ENCODE data around the gene DHRS7B. TPM values are rescaled to one million over a fixed set of nuclear protein-coding genes. Genes with fewer than 3 reads are reported as not detected.
A peak's percentile ranks its signal among the peaks of the same experiment; 100 is the strongest.

DHRS7B gene
- total and polyA plus RNA-seq, 9 of the 15 experiments (the other 6 are each of a cell fraction or from before 2014, with no cell fraction given): 8.0 to 30.7 (median 14.8) TPM

DNA sequence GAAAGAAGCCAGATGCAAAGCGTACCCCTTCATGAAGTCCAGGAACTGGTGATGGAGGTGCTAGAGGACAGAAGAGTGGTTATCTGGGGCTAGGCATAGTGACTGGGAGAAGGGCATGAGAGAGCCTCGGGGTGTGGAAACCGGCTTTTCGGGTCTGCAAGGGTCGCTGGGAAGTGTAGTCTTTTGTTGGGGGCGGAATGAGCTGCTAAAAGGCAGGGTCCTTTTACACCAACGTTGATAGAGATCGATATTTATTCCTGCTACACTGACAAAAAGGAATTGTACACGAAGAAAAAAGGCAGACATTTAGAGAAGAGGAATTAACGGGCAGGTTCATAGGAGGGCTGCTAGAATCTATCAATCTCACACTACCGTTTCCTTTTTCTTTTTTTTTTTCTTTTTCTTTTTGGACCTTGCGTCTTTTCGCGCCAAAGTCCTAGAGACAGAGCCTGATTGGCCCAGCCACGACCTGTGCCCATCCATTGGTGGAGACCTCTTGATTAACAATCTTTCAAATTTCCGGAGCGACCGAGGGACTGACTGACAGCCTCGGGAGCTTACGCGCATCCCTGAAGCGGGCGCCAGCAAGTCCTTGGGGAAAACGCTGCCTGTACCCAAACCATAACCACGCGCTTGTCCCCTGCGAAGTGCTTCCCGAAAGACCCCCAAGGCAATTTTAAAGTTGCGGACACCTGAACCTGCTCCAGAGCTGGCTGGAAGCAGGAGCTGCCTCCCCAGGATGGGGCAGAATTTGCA lies 27.7 kb upstream of the DHRS7B start (continued):
- TF ChIP-seq, protein P1, sequence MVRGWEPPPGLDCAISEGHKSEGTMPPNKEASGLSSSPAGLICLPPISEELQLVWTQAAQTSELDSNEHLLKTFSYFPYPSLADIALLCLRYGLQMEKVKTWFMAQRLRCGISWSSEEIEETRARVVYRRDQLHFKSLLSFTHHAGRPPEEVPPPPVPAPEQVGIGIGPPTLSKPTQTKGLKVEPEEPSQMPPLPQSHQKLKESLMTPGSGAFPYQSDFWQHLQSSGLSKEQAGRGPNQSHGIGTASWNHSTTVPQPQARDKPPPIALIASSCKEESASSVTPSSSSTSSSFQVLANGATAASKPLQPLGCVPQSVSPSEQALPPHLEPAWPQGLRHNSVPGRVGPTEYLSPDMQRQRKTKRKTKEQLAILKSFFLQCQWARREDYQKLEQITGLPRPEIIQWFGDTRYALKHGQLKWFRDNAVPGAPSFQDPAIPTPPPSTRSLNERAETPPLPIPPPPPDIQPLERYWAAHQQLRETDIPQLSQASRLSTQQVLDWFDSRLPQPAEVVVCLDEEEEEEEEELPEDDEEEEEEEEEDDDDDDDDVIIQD (CRISPR knock-in tag; IDR thresholded peaks at IDR 0.05): no peak
- TF ChIP-seq RB1 (IDR thresholded peaks at IDR 0.05; ENCODE audit: low read depth) (peak; percentile 51; the same call in 1 of the 2 replicates), XRCC5 (IDR thresholded peaks at IDR 0.05; ENCODE audit: low read depth, low read length) (no peak), SUPT5H (IDR thresholded peaks at IDR 0.05) (peak; percentile 42; the same call in 1 of the 2 replicates), ARNT (IDR thresholded peaks at IDR 0.05) (peak; percentile 22 to 95; a peak in 2 of 4 replicates), NR2C1 (IDR thresholded peaks at IDR 0.05) (peak; percentile 45; the same call in 1 of the 2 replicates), NR2C1 (tag; IDR thresholded peaks at IDR 0.05) (0 out of 2 replicates have a peak, but pooled peaks have one; percentile 24), MAFF (IDR thresholded peaks at IDR 0.05; ENCODE audit: low read length) (no peak), EP300 (IDR thresholded peaks at IDR 0.05; ENCODE audit: low read length) (no peak), RCOR1 (IDR thresholded peaks at IDR 0.05; ENCODE audit: borderline replicate concordance in 1 of 2, low read depth in 2 of 2, low read length in 2 of 2) (no peak), MTA3 (IDR thresholded peaks at IDR 0.05; ENCODE audit: borderline replicate concordance) (peak; percentile 87), MECOM (CRISPR knock-in tag; IDR thresholded peaks at IDR 0.05) (no peak), PHF8 (IDR thresholded peaks at IDR 0.05; ENCODE audit: borderline replicate concordance, low read length) (peak; percentile 48; the same call in 1 of the 2 replicates), ZNF766 (CRISPR knock-in tag; conservative IDR thresholded peaks at IDR 0.05) (no peak), MEIS2 (IDR thresholded peaks at IDR 0.05; ENCODE audit: partially characterized antibody) (peak; percentile 61), COPS2 (conservative IDR thresholded peaks at IDR 0.05) (no peak), POLR2H (tag; IDR thresholded peaks at IDR 0.05; ENCODE audit: low read depth) (0 out of 2 replicates have a peak, but pooled peaks have one; percentile 43), FOXM1 (IDR thresholded peaks at IDR 0.05; ENCODE audit: low read depth) (peak; percentile 91), FOXM1 (CRISPR knock-in tag; IDR thresholded peaks at IDR 0.05; ENCODE audit: low read depth) (no peak), POLR2G (IDR thresholded peaks at IDR 0.05; ENCODE audit: low read depth, low read length) (peak; percentile 60)
- TF ChIP-seq, protein P2, sequence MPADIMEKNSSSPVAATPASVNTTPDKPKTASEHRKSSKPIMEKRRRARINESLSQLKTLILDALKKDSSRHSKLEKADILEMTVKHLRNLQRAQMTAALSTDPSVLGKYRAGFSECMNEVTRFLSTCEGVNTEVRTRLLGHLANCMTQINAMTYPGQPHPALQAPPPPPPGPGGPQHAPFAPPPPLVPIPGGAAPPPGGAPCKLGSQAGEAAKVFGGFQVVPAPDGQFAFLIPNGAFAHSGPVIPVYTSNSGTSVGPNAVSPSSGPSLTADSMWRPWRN (IDR thresholded peaks at IDR 0.05; ENCODE audit: low read depth): no peak
- TF ChIP-seq, protein P3, sequence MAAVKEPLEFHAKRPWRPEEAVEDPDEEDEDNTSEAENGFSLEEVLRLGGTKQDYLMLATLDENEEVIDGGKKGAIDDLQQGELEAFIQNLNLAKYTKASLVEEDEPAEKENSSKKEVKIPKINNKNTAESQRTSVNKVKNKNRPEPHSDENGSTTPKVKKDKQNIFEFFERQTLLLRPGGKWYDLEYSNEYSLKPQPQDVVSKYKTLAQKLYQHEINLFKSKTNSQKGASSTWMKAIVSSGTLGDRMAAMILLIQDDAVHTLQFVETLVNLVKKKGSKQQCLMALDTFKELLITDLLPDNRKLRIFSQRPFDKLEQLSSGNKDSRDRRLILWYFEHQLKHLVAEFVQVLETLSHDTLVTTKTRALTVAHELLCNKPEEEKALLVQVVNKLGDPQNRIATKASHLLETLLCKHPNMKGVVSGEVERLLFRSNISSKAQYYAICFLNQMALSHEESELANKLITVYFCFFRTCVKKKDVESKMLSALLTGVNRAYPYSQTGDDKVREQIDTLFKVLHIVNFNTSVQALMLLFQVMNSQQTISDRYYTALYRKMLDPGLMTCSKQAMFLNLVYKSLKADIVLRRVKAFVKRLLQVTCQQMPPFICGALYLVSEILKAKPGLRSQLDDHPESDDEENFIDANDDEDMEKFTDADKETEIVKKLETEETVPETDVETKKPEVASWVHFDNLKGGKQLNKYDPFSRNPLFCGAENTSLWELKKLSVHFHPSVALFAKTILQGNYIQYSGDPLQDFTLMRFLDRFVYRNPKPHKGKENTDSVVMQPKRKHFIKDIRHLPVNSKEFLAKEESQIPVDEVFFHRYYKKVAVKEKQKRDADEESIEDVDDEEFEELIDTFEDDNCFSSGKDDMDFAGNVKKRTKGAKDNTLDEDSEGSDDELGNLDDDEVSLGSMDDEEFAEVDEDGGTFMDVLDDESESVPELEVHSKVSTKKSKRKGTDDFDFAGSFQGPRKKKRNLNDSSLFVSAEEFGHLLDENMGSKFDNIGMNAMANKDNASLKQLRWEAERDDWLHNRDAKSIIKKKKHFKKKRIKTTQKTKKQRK (IDR thresholded peaks at IDR 0.05; ENCODE audit: borderline replicate concordance, low read depth, low read length): no peak
- TF ChIP-seq, protein P4, sequence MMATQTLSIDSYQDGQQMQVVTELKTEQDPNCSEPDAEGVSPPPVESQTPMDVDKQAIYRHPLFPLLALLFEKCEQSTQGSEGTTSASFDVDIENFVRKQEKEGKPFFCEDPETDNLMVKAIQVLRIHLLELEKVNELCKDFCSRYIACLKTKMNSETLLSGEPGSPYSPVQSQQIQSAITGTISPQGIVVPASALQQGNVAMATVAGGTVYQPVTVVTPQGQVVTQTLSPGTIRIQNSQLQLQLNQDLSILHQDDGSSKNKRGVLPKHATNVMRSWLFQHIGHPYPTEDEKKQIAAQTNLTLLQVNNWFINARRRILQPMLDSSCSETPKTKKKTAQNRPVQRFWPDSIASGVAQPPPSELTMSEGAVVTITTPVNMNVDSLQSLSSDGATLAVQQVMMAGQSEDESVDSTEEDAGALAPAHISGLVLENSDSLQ (IDR thresholded peaks at IDR 0.05): peak; percentile 96
